Measurements from ENCODE around the gene GOLGA1. TPM values are rescaled to one million over a fixed set of nuclear protein-coding genes. Genes with fewer than 3 reads are reported as not detected.

Gene GOLGA1
- total RNA-seq, 4 donors from 2014 or later, result 6.7 to 25.7 (median 15.4) TPM

GRCh38 chr9:124869466-124869985 is 71.4 kb downstream of the GOLGA1 start:
- Histone ChIP-seq H3K4me1 (peaks cover 0 to 13% of the 10 kb centered on the region in 2 donors), H3K27ac (peak overlapping the region; percentile 83 to 94)
- intact Hi-C loops (cut with DNase I; ENCODE audit: low total_unique reads), result no loop called here

GRCh38 chr9:124868511-124869465 is 72.1 kb downstream of the GOLGA1 start:
- Histone ChIP-seq H3K36me3 (no peaks in the 10 kb centered on the region), H3K9me3 (no peaks in the 10 kb centered on the region), H3K27ac (peak overlapping the region; percentile 83 to 94), H3K4me1 (peaks cover 0 to 13% of the 10 kb centered on the region in 2 donors), H3K27me3 (no peaks in the 10 kb centered on the region), H3K4me3 (peak overlapping the region; percentile 91 to 95)
- DNase-seq, result peak; percentile 77 to 87
- intact Hi-C loops (cut with DNase I; ENCODE audit: low total_unique reads), result no loop called here
- TF ChIP-seq CTCF (IDR thresholded peaks at IDR 0.05), result peak in 2 of 4 experiments; percentile 12 to 13
- peak; percentile 92 to 95 for TF ChIP-seq POLR2A (IDR thresholded peaks at IDR 0.05)

More at GRCh38 chr9:124869466-124869985, 71.4 kb downstream of the GOLGA1 start:
- DNase-seq, result no peak
- H3K4me3 ChIP-seq, result peak overlapping the region; percentile 91 to 95
- no peaks in the 10 kb centered on the region for H3K9me3 ChIP-seq
- H3K27me3 ChIP-seq, result no peaks in the 10 kb centered on the region
- TF ChIP-seq POLR2A (IDR thresholded peaks at IDR 0.05), result no peak
- TF ChIP-seq CTCF (IDR thresholded peaks at IDR 0.05), result no peak
- H3K36me3 ChIP-seq, result no peaks in the 10 kb centered on the region

- H3K4me1 ChIP-seq, result no peaks in the 10 kb centered on the region
- no peaks in the 10 kb centered on the region for H3K9me3 ChIP-seq
- intact Hi-C loops (cut with DNase I; ENCODE audit: low total_unique reads), result no loop called here
- no peak for DNase-seq
- peak overlapping the region in 1 of 2 donors; percentile 56 for H3K27ac ChIP-seq
- TF ChIP-seq CTCF (IDR thresholded peaks at IDR 0.05) (no peak), POLR2A (IDR thresholded peaks at IDR 0.05) (no peak)
- H3K4me3 ChIP-seq, result no peak overlapping the region
- H3K36me3 ChIP-seq, result no peaks in the 10 kb centered on the region
- H3K27me3 ChIP-seq, result no peaks in the 10 kb centered on the region
Observed at GRCh38 chr9:124863371-124863871, 77.5 kb downstream of the GOLGA1 start.

- intact Hi-C loops (cut with DNase I; ENCODE audit: low total_unique reads), result no loop called here
- Histone ChIP-seq H3K27me3 (no peaks in the 10 kb centered on the region), H3K36me3 (no peaks in the 10 kb centered on the region), H3K9me3 (no peaks in the 10 kb centered on the region), H3K27ac (peak within 1 kb of the TSS; percentile 80 to 87), H3K4me1 (no peaks in the 10 kb centered on the region), H3K4me3 (peak within 1 kb of the TSS; percentile 70 to 72)
- peak; percentile 92 to 93 for DNase-seq
- TF ChIP-seq POLR2A (IDR thresholded peaks at IDR 0.05), result peak; percentile 75 to 95
- peak in 3 of 4 experiments; percentile 8 to 19 (median 15) for TF ChIP-seq CTCF (IDR thresholded peaks at IDR 0.05)
Observed at GRCh38 chr9:124861342-124862229, 79.3 kb downstream of the GOLGA1 start, which contains the start of the genes ARPC5L and RPL35. Gene ARPC5L, plus strand, starts transcription at chr9:124862130. Its CDS starts 7,161 bp downstream, at chr9:124869291. Gene RPL35, minus strand, starts transcription at chr9:124861957. Its CDS starts 45 bp downstream, at chr9:124861912.

Measured in uterus (tissue), 4 donors.